Measurements from ENCODE around the gene DRC1.

The DRC1 gene

GRCh38 chr2:26449278-26450030, 47.7 kb downstream of the DRC1 start:
- no peak for DNase-seq

DNA sequence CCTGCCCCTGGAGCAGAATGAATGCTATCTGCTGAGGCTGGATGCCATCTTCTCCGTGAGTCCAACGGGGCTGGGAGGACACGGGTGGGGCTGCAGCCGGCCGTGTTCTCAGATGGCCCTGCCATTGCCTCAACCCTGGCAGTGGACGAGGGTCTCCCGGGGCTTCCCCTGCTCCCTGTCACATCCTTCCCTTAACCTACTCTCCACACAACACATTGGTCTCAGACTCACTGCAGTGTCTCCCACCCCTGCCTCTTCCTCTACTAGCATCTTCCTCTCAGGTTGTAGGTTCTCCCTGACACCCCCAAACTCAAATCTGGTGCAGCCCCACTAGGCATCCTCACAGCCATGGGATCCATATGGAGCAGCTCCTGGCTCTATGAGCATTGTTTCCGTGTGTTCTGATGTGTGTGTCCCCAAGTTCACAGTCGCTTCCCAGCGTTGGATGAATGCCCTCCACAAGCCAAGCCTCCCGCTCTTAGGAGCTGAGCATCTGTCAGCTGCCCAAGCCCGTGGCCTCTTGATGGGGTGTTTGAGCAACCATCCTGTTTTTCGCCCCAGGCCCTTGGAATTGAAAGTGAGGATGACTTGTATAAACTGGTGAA, 48.4 kb downstream of the DRC1 start:
- DNase-seq: no peak

DNA sequence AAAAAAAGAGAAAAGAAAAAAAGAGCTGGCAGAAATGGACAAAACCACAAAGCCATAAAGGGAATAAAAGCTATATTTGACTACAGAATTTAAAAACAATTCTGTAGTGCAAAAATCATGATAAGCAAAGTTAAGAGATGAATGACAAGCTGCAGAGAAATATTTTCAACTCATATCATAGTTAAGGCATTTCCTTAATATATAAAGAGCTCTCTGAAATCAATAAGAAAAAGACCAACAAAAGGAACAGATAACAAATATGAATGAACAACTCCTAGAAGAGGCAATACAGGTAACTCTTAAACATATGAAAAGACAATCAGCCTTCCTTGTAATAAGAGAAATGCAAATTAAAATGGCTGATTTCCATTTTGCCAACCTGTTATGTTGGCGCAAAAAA, 50.0 kb downstream of the DRC1 start:
- no peak for DNase-seq

DNA sequence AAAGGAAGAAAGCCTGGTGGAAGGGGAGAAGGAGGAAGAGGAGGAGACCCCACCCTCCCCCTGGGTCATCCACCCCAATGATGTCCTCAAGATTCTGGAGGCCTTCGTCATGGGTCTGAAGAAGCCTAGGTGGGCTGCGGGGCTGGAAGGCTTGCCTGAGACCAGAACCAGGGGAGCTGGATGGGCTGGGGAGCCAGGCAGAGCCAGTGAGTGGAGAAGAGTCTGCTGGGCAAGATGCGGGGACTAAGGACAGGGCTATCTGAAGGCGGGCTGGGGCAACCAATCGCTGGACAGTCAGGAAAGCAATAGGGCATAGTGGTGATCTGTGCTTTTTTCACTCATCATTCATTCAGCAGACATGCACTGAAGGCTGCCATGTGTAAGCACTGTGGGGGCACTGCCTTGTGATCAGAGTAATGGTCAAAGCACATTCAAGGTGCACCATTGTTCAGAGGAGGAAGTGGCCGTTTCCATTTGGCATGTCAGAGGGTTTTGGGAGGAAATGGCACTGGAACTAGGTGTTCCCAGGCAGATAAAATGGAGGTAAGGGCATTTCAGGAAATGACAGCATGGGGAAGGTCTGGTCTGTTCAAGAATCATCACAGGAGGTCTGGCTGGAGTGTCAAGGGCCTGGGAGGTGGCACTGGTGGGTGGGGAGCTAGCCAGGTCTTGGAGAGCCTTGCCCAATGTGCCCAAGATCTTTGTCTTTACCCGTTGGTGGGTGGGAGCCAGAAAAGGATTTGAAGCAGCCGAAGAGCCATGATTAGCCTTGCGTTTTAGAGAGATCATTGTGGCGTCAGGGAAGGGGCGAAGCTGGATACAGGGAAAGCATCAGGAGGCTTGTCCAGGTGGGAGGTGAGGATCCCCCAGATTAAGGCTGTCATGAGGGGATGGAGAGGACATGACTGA, 52.0 kb downstream of the DRC1 start:
- DNase-seq: no peak

DNA sequence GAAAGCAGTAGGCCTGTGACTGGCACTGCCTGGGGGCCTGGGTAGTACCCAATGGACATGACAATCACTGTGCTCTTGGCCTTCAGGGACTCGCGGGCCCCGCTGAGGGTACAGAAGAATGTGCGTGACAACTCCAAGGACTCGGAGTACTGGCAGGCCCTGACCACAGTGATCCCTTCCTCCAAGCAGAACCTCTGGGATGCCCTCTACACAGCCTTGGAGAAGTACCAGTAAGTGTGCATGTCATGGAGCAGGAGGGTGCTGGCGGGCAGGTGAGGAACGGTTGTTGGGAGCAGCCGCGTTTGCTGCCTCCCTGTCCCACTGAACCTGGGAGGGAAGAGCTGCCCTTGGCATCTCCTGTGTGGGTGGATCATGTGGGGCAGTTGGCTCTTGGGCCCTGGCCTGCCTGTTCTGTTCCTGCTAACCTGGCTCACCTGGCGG, 52.9 kb downstream of the DRC1 start:
- no peak for DNase-seq

GRCh38 chr2:26455037-26455669, 53.4 kb downstream of the DRC1 start:
- no peak for DNase-seq

DNA sequence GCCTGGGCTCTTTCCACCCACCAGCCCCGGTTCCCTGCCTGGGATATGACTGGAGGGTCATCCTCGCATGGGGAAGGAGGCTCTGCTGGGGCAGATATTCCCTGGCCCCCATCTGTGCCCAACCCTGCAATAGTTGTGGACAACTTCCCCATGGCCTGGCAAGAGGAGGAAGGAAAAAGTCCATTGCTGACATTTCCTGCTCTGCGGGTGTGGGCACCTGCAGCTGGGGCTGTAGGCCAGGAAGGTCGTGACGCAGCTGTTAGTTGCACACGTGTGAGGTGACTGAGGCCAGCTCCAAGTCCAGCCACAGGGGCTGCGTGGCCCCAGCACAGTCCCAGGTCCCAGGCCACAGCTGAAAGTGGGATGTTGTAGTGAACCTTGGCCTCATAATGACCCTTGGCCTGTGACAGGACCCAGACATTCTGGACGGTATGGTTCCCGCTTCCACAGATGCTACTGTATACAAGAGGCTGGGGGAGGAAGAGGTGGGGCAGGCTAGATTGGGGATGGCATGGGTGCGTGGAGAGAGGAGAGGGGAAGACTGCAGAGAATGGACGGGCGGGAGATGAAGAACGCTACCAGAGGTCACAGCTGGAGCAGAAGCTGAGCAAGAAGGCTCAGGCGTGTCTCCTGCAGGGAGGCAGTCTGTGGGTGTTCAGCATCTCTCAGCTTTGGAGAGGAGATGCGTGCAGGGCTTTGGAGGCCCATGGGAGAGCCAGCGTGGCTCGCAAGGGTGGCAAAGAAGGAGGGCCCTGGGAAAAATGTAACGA, 54.1 kb downstream of the DRC1 start:
- DNase-seq: peak; percentile 17

- no peak for DNase-seq
Measured at GRCh38 chr2:26456440-26457250, 54.9 kb downstream of the DRC1 start.

DNA sequence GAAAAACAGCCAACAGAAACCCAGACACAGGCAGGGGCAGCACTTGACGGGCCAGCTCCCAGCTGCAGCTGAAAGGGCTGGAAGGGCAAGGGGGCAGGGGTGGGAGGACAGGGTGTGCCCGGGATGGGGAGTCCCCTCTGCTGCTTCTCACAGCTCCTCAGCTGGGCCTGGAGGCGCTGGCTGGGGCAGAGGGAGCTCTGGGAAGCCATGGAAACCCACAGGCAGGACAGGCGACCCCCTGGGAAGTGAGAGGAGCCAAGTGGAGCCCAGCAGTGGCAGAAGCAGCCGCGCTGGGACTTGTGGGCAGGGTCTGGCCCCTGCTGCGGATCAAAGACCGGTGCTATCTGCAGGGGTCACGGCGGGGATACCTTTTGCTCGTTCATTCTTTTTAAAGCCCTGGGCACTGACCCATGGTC, 55.5 kb downstream of the DRC1 start:
- no peak for DNase-seq

DNA sequence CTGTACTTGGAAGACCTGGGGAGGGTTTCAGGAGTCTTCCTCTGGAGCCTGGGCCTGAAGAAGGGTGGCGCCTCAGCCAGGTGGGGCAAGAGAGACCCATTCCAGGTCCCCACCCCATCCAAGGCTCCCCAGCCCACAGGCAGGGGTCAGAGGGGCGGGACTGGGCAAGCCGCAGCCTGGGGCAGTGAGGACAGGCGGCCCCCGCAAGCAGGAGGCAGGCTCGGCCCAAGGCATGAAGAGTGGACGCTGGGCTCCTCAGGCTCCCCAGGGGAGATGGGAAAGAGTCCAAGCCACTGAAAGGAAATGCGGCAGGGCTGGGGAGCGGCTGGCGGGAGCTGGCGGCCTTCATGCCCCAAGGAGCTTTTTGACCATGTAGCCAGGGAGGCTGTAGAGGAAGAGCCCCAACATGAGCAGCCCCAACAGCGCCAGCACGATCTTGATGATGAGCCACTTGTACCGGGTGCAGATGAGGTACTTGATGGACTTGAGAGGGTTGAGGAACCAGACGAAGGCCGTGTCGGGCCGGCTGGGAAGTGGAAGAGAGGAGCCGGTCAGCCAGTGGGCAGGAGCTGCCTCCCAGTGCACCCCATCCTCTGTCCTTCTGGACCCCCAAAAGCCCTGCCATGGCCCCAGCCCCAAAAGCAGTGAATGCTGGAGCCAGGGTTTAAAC, 56.1 kb downstream of the DRC1 start:
- DNase-seq: no peak

DNA sequence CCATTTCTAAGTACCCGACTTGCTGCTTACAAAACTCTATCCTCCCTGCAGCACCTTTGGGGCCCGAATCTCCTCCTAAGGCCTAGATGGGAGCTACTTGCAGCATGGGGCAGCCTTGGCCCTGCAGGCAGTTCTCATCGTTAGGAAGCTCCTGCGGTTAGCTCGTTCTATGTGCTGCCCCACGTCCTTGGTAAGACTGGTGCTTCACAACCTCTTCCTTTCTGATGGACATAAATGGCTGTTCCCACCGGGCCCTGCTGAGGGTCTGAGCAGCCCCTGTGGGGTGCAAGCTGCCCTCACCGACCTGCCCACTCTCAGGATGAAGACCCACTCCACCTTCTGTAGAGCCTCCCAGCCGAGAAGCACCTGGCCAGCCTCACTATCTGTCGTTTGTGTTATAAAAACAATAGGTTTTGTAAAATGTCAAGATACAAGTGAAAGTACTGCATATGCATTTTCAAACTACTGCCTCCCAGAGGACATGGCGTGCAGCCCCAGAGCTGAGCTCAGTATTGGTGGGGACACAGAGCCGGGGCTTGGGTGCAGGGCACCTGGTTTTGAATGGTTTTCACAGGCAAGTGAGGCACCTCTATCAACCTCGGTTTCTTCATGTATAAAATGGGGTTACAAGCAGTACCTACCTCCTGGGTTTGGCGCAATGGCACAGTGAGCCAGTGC, 56.8 kb downstream of the DRC1 start:
- no peak for DNase-seq

- no peak for DNase-seq
Measured at GRCh38 chr2:26459991-26460612, 58.4 kb downstream of the DRC1 start.

GRCh38 chr2:26460613-26461031, 58.9 kb downstream of the DRC1 start:
- DNase-seq: no peak

- DNase-seq: no peak
Measured at GRCh38 chr2:26461601-26462023, 59.9 kb downstream of the DRC1 start.

DNA sequence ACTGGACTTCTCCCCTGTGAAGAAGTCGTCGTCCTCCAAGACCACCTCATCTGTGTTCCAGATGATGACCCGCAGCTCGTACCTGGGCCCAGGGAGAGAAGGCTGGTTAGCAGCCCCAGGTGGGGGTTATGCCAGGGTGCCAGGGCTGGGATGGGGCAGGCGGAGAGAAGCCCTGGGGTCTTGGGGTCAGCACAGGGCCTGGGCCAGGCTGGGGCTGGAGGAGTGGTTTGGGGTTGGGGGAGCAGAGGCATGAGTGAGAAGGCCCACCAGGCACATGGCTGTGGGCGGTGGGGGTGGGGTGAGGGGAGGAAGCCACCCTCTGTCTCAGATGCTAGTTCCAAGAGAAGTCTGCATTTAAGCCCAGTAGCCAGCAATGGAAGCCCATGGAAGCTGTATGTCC, 60.4 kb downstream of the DRC1 start:
- DNase-seq: no peak

GRCh38 chr2:26462511-26463243, 61.0 kb downstream of the DRC1 start:
- no peak for DNase-seq

DNA sequence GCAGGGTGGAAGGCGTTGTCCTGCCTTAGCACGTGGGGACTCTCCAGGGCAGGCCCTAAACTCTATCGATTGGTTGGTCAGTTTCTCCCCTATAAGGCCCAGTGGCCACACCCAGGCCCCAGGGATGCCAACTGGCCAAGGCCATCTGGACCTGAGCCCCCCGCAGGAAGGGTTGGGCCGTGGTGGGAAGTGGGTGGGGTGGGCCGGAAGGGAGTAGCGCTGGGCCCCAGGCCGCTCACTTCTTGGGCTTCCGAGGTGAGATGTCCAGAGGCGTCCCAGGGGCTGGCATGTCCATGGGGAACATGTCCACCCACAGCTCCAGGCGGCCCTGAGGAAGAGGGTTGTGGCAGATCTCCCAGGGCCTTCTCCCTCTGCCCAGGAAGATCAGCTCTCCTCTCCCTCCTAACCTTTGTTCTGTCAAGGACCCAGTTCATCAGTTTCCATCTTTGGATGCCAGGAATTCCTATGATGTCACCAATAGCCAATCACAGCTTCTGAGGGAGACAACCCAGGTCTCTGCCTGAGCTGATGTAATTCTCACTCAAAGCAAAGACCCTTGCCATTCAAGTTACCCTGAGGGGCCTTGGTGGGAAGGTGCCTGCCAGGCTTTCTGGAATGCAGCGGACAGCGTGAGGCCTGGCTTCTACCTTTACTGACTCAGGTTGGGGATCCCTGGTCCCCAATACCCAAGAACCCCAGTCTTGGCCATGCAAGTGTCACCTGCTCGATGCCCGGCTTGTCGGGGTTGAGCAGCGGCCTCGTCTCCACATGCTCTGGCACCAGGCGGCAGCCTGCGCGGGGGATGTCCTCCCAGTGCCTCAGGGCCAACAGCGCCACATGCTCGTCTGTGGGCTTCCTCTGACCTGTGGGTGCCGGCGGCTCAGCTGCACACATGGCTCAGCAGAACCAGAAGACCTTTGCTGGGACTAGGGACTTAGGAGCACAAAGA, 61.8 kb downstream of the DRC1 start:
- no peak for DNase-seq
